ENCODE results near the gene SDC3. TPM values are rescaled to one million over a fixed set of nuclear protein-coding genes. Genes with fewer than 3 reads are reported as not detected.
A peak's percentile ranks its signal among the peaks of the same experiment; 100 is the strongest.

The SDC3 gene
- polyA plus RNA-seq, 4 donors, result 0.67 to 36.1 (median 13.4) TPM

GRCh38 chr1:30912224-30912623, 3.7 kb upstream of the SDC3 start:
- H3K9me3 ChIP-seq (ENCODE audit: control insufficient read depth in 2 of 2, insufficient read depth in 1 of 2, low read depth in 1 of 2, low read length in 1 of 2), result no peaks in the 10 kb centered on the region
- FAIRE-seq (no peak), DNase-seq (no peak)
- peaks cover 2 to 12% (median 3%) of the 10 kb centered on the region in 3 donors for H3K27me3 ChIP-seq (ENCODE audit: control insufficient read depth in 3 of 3, insufficient read depth in 3 of 3, low read length in 3 of 3)
- H3K4me1 ChIP-seq (ENCODE audit: control insufficient read depth in 3 of 3, insufficient read depth in 2 of 3, low read depth in 1 of 3, low read length in 2 of 3), result peaks cover 0 to 17% (median 0%) of the 10 kb centered on the region in 3 donors
- no peak overlapping the region for H3K4me3 ChIP-seq (ENCODE audit: low read depth in 1 of 3, low read length in 3 of 3)
- H3K27ac ChIP-seq (ENCODE audit: low read depth in 1 of 3, low read length in 2 of 3), result no peak overlapping the region
- H3K36me3 ChIP-seq (ENCODE audit: control insufficient read depth in 3 of 3, insufficient read depth in 2 of 3, low read depth in 1 of 3, low read length in 3 of 3), result no peaks in the 10 kb centered on the region
- 79 to 84% (median 82%) methylated on average over 6 of the region's 6 CpGs for WGBS, 3 donors

GRCh38 chr1:30911059-30911954, 2.7 kb upstream of the SDC3 start:
- WGBS, 3 donors, result 30 to 39% (median 36%) methylated on average over 9 of the region's 9 CpGs
- no peaks in the 10 kb centered on the region for H3K36me3 ChIP-seq (ENCODE audit: control insufficient read depth in 3 of 3, insufficient read depth in 2 of 3, low read depth in 1 of 3, low read length in 3 of 3)
- DNase-seq, result peak; percentile 83 to 90
- FAIRE-seq, result no peak
- no peak overlapping the region for H3K4me3 ChIP-seq (ENCODE audit: low read depth in 1 of 3, low read length in 3 of 3)
- peaks cover 2 to 12% (median 4%) of the 10 kb centered on the region in 3 donors for H3K27me3 ChIP-seq (ENCODE audit: control insufficient read depth in 3 of 3, insufficient read depth in 3 of 3, low read length in 3 of 3)
- peaks cover 0 to 17% (median 0%) of the 10 kb centered on the region in 3 donors for H3K4me1 ChIP-seq (ENCODE audit: control insufficient read depth in 3 of 3, insufficient read depth in 2 of 3, low read depth in 1 of 3, low read length in 2 of 3)
- H3K9me3 ChIP-seq (ENCODE audit: control insufficient read depth in 2 of 2, insufficient read depth in 1 of 2, low read depth in 1 of 2, low read length in 1 of 2), result no peaks in the 10 kb centered on the region
- H3K27ac ChIP-seq (ENCODE audit: low read depth in 1 of 3, low read length in 2 of 3), result no peak overlapping the region

GRCh38 chr1:30909365-30910068, 959 bp upstream of the SDC3 start:
- DNase-seq, result no peak

GRCh38 chr1:30908316-30908695, 252 bp downstream of the SDC3 start:
- 0 to 1% (median 0%) methylated on average over 2 to 69 of the region's 69 CpGs for WGBS, 3 donors
- peak overlapping the region in 2 of 3 donors; percentile 55 to 65 for H3K4me3 ChIP-seq (ENCODE audit: low read depth in 1 of 3, low read length in 3 of 3)
- no peaks in the 10 kb centered on the region for H3K9me3 ChIP-seq (ENCODE audit: control insufficient read depth in 2 of 2, insufficient read depth in 1 of 2, low read depth in 1 of 2, low read length in 1 of 2)
- no peak overlapping the region for H3K27ac ChIP-seq (ENCODE audit: low read depth in 1 of 3, low read length in 2 of 3)
- peaks cover 0 to 22% (median 0%) of the 10 kb centered on the region in 3 donors for H3K4me1 ChIP-seq (ENCODE audit: control insufficient read depth in 3 of 3, insufficient read depth in 2 of 3, low read depth in 1 of 3, low read length in 2 of 3)
- DNase-seq (no peak), FAIRE-seq (no peak)
- peaks cover 0 to 3% (median 0%) of the 10 kb centered on the region in 3 donors for H3K36me3 ChIP-seq (ENCODE audit: control insufficient read depth in 3 of 3, insufficient read depth in 2 of 3, low read depth in 1 of 3, low read length in 3 of 3)
- H3K27me3 ChIP-seq (ENCODE audit: control insufficient read depth in 3 of 3, insufficient read depth in 3 of 3, low read length in 3 of 3), result peaks cover 2 to 12% (median 4%) of the 10 kb centered on the region in 3 donors

More at GRCh38 chr1:30909365-30910068, 959 bp upstream of the SDC3 start:
- FAIRE-seq, result no peak
- Histone ChIP-seq H3K4me3 (ENCODE audit: low read depth in 1 of 3, low read length in 3 of 3) (peak overlapping the region in 1 of 3 donors; percentile 34), H3K9me3 (ENCODE audit: control insufficient read depth in 2 of 2, insufficient read depth in 1 of 2, low read depth in 1 of 2, low read length in 1 of 2) (no peaks in the 10 kb centered on the region), H3K4me1 (ENCODE audit: control insufficient read depth in 3 of 3, insufficient read depth in 2 of 3, low read depth in 1 of 3, low read length in 2 of 3) (peaks cover 0 to 17% (median 0%) of the 10 kb centered on the region in 3 donors), H3K27me3 (ENCODE audit: control insufficient read depth in 3 of 3, insufficient read depth in 3 of 3, low read length in 3 of 3) (peaks cover 2 to 12% (median 4%) of the 10 kb centered on the region in 3 donors), H3K27ac (ENCODE audit: low read depth in 1 of 3, low read length in 2 of 3) (peak overlapping the region in 1 of 3 donors; percentile 6), H3K36me3 (ENCODE audit: control insufficient read depth in 3 of 3, insufficient read depth in 2 of 3, low read depth in 1 of 3, low read length in 3 of 3) (peaks cover 0 to 3% (median 0%) of the 10 kb centered on the region in 3 donors)
- 30 to 58% (median 55%) methylated on average over 14 of the region's 14 CpGs for WGBS, 3 donors

- H3K9me3 ChIP-seq (ENCODE audit: control insufficient read depth in 2 of 2, insufficient read depth in 1 of 2, low read depth in 1 of 2, low read length in 1 of 2), result no peaks in the 10 kb centered on the region
- peak overlapping the region in 2 of 3 donors; percentile 55 to 65 for H3K4me3 ChIP-seq (ENCODE audit: low read depth in 1 of 3, low read length in 3 of 3)
- H3K36me3 ChIP-seq (ENCODE audit: control insufficient read depth in 3 of 3, insufficient read depth in 2 of 3, low read depth in 1 of 3, low read length in 3 of 3), result peaks cover 0 to 3% (median 0%) of the 10 kb centered on the region in 3 donors
- H3K27ac ChIP-seq (ENCODE audit: low read depth in 1 of 3, low read length in 2 of 3), result peak overlapping the region in 1 of 3 donors; percentile 25
- peaks cover 2 to 12% (median 4%) of the 10 kb centered on the region in 3 donors for H3K27me3 ChIP-seq (ENCODE audit: control insufficient read depth in 3 of 3, insufficient read depth in 3 of 3, low read length in 3 of 3)
- no peak for DNase-seq
- peaks cover 0 to 26% (median under 1%) of the 10 kb centered on the region in 3 donors for H3K4me1 ChIP-seq (ENCODE audit: control insufficient read depth in 3 of 3, insufficient read depth in 2 of 3, low read depth in 1 of 3, low read length in 2 of 3)
- FAIRE-seq, result no peak
- 8 to 15% (median 10%) methylated on average over 22 to 47 of the region's 47 CpGs for WGBS, 3 donors
Measured at GRCh38 chr1:30907481-30908315, 860 bp downstream of the SDC3 start.

- peaks cover 0 to 32% (median 7%) of the 10 kb centered on the region in 3 donors for H3K4me1 ChIP-seq (ENCODE audit: control insufficient read depth in 3 of 3, insufficient read depth in 2 of 3, low read depth in 1 of 3, low read length in 2 of 3)
- 83 to 93% (median 89%) methylated on average over 7 to 9 of the region's 9 CpGs for WGBS, 3 donors
- peaks cover 0 to 4% (median 0%) of the 10 kb centered on the region in 3 donors for H3K36me3 ChIP-seq (ENCODE audit: control insufficient read depth in 3 of 3, insufficient read depth in 2 of 3, low read depth in 1 of 3, low read length in 3 of 3)
- H3K9me3 ChIP-seq (ENCODE audit: control insufficient read depth in 2 of 2, insufficient read depth in 1 of 2, low read depth in 1 of 2, low read length in 1 of 2), result no peaks in the 10 kb centered on the region
- DNase-seq (no peak), FAIRE-seq (no peak)
- no peak overlapping the region for H3K27ac ChIP-seq (ENCODE audit: low read depth in 1 of 3, low read length in 2 of 3)
- H3K4me3 ChIP-seq (ENCODE audit: low read depth in 1 of 3, low read length in 3 of 3), result peak overlapping the region in 1 of 3 donors; percentile 65
- H3K27me3 ChIP-seq (ENCODE audit: control insufficient read depth in 3 of 3, insufficient read depth in 3 of 3, low read length in 3 of 3), result peaks cover 2 to 12% (median 4%) of the 10 kb centered on the region in 3 donors
Measured at GRCh38 chr1:30906631-30907441, 1.7 kb downstream of the SDC3 start.

DNA sequence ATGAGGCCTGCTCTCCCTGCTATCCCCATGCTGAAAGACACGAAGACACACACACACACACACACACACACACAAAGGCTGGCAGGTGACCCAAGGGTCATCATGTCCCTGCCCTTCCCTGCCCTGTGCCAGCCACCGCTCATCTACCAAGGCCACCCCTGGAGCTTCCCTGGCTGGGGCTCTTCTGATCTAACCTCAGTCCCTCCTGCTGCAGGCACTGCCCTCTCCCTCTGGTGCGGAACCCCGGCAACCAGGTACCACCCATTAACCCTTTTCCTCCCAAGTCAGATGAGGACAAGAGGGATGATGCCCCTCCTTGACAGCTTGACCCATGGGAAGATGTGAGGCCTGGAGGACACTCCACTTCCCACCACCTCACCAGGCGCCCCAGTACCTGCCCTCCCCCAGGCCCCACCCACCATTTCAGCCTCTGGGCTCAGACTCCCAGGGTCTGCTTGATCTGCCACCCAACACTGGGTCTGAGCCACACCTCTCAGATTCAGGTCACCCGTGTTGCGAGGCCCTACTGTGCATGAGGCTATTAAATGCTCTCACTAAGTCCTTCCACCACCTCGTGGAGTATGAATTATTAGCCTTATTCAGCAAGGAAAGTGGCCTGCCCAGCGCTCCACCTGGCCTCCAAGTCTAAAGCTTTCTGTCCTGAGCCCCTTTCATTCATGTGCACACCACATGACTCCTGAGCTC, 2.5 kb downstream of the SDC3 start:
- H3K4me3 ChIP-seq (ENCODE audit: low read depth in 1 of 3, low read length in 3 of 3), result no peak overlapping the region
- peaks cover 0 to 32% (median 10%) of the 10 kb centered on the region in 3 donors for H3K4me1 ChIP-seq (ENCODE audit: control insufficient read depth in 3 of 3, insufficient read depth in 2 of 3, low read depth in 1 of 3, low read length in 2 of 3)
- H3K27me3 ChIP-seq (ENCODE audit: control insufficient read depth in 3 of 3, insufficient read depth in 3 of 3, low read length in 3 of 3), result peaks cover 2 to 12% (median 4%) of the 10 kb centered on the region in 3 donors
- no peak for FAIRE-seq
- 50 to 60% (median 51%) methylated on average over 9 of the region's 9 CpGs for WGBS, 3 donors
- no peak overlapping the region for H3K27ac ChIP-seq (ENCODE audit: low read depth in 1 of 3, low read length in 2 of 3)
- no peak for DNase-seq
- peaks cover 0 to 8% (median 0%) of the 10 kb centered on the region in 3 donors for H3K36me3 ChIP-seq (ENCODE audit: control insufficient read depth in 3 of 3, insufficient read depth in 2 of 3, low read depth in 1 of 3, low read length in 3 of 3)
- no peaks in the 10 kb centered on the region for H3K9me3 ChIP-seq (ENCODE audit: control insufficient read depth in 2 of 2, insufficient read depth in 1 of 2, low read depth in 1 of 2, low read length in 1 of 2)

All from small intestine (tissue), 7 donors.